ENCODE data around the gene MTNR1B. TPM values are rescaled to one million over a fixed set of nuclear protein-coding genes. Genes with fewer than 3 reads are reported as not detected.

Gene MTNR1B
- total RNA-seq, 6 donors from 2014 or later, result not detected

DNA sequence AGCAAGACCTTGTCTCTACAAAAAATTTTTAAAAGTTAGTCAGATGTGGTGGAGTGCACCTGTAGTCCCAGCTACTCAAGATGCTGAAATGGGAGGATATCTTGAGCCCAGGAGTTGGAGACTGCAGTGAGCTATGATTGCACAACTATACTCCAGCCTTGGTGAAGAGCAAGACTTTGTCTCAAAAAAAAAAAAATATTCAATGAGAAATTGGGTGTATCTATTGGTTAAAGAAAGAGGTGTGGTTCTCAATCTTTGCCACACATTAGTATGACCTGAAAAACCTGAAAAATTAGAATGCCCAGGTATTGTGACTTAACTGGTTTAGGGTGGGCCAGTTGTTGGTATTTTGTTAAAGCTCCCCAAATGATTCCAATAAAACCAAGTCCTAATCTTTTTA is 32.4 kb downstream of the MTNR1B start:
- no peak for TF ChIP-seq POLR2AphosphoS5 (IDR thresholded peaks at IDR 0.05)
- no peak for TF ChIP-seq POLR2A (IDR thresholded peaks at IDR 0.05)
- no peak for TF ChIP-seq EP300 (IDR thresholded peaks at IDR 0.05)
- TF ChIP-seq, protein P1, sequence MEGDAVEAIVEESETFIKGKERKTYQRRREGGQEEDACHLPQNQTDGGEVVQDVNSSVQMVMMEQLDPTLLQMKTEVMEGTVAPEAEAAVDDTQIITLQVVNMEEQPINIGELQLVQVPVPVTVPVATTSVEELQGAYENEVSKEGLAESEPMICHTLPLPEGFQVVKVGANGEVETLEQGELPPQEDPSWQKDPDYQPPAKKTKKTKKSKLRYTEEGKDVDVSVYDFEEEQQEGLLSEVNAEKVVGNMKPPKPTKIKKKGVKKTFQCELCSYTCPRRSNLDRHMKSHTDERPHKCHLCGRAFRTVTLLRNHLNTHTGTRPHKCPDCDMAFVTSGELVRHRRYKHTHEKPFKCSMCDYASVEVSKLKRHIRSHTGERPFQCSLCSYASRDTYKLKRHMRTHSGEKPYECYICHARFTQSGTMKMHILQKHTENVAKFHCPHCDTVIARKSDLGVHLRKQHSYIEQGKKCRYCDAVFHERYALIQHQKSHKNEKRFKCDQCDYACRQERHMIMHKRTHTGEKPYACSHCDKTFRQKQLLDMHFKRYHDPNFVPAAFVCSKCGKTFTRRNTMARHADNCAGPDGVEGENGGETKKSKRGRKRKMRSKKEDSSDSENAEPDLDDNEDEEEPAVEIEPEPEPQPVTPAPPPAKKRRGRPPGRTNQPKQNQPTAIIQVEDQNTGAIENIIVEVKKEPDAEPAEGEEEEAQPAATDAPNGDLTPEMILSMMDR (IDR thresholded peaks at IDR 0.05), result no peak
- H3K9me3 ChIP-seq, result no peaks in the 10 kb centered on the region

GRCh38 chr11:93002380-93002779 is 32.9 kb downstream of the MTNR1B start:
- ATAC-seq (ENCODE audit: low FRiP score in 2 of 2), result no peak
- TF ChIP-seq POLR2AphosphoS5 (IDR thresholded peaks at IDR 0.05), result no peak
- TF ChIP-seq POLR2A (IDR thresholded peaks at IDR 0.05), result no peak
- TF ChIP-seq EP300 (IDR thresholded peaks at IDR 0.05), result no peak
- TF ChIP-seq, protein P1 (IDR thresholded peaks at IDR 0.05), result no peak

More for the DNA sequence above, 32.4 kb downstream of the MTNR1B start:
- H3K27ac ChIP-seq, result no peak overlapping the region
- DNase-seq (no peak), ATAC-seq (ENCODE audit: low FRiP score in 2 of 2) (no peak)
- H3K36me3 ChIP-seq, result no peaks in the 10 kb centered on the region
- no peaks in the 10 kb centered on the region for H3K27me3 ChIP-seq
- no peak overlapping the region for H3K4me3 ChIP-seq
- no peaks in the 10 kb centered on the region for H3K4me1 ChIP-seq

DNA sequence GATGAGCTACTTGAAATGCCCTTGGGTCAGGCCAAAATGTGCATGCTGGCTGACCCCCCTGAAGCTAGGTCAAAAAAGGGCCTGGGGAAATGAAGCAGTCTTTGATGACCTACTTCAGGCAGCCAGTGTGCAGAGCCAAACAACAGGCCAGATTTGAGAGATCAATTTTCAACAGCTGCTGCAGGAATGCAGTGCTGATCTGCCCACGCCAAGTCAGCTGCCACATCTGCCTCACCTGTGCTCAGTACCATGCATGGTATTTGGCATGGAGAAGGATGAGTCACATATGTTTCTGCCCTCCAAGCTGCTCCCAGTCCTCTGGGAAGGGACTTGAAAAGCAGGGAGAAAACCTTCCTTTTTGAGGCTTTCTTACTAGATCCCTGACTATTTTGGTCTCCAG is 35.8 kb downstream of the MTNR1B start:
- no peak overlapping the region for H3K4me3 ChIP-seq
- DNase-seq, result no peak
- H3K36me3 ChIP-seq, result no peaks in the 10 kb centered on the region
- 44 to 75% methylated on average over 1 of the region's 1 CpG for WGBS, 2 donors
- no peaks in the 10 kb centered on the region for H3K4me1 ChIP-seq
- TF ChIP-seq EP300 (IDR thresholded peaks at IDR 0.05), result no peak
- ATAC-seq (ENCODE audit: low FRiP score in 2 of 2), result no peak
- H3K9me3 ChIP-seq, result no peaks in the 10 kb centered on the region
- H3K27ac ChIP-seq, result no peak overlapping the region
- no peaks in the 10 kb centered on the region for H3K27me3 ChIP-seq

More at GRCh38 chr11:93002380-93002779, 32.9 kb downstream of the MTNR1B start:
- H3K27me3 ChIP-seq, result no peaks in the 10 kb centered on the region
- H3K4me3 ChIP-seq, result no peak overlapping the region
- no peak for DNase-seq
- no peaks in the 10 kb centered on the region for H3K4me1 ChIP-seq
- no peaks in the 10 kb centered on the region for H3K36me3 ChIP-seq
- H3K27ac ChIP-seq, result no peak overlapping the region
- WGBS, 2 donors, result 69 to 86% methylated on average over 3 of the region's 3 CpGs
- H3K9me3 ChIP-seq, result no peaks in the 10 kb centered on the region

DNA sequence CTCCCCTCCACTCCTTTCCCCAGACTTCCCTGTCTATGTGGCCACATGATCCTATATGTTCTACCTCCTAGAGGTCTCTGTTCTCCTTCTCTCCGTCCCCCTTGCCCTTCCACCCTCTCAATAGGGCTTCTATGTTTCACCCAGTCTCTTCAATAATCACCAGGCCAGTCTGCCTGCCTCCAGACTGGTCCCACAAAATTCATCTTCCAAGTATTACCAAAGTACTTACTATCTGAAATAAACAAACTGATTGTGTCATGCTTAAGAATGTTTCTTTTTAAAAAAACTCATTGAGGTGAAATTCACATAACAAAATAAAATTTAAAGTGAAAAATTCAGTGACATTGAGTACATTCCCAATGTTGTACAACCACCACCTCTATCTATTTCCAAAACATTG is 44.2 kb downstream of the MTNR1B start:
- no peaks in the 10 kb centered on the region for H3K4me1 ChIP-seq
- TF ChIP-seq EP300 (IDR thresholded peaks at IDR 0.05), result no peak
- no peak for TF ChIP-seq POLR2A (IDR thresholded peaks at IDR 0.05)
- TF ChIP-seq, protein P1 (IDR thresholded peaks at IDR 0.05), result no peak
- no peak for TF ChIP-seq POLR2AphosphoS5 (IDR thresholded peaks at IDR 0.05)
- DNase-seq, result no peak
- no peak overlapping the region for H3K4me3 ChIP-seq
- no peaks in the 10 kb centered on the region for H3K36me3 ChIP-seq
- no peak overlapping the region for H3K27ac ChIP-seq
- no peak for ATAC-seq (ENCODE audit: low FRiP score in 2 of 2)
- H3K9me3 ChIP-seq, result no peaks in the 10 kb centered on the region
- no peaks in the 10 kb centered on the region for H3K27me3 ChIP-seq
- WGBS, 2 donors, result 61 to 65% methylated on average over 1 of the region's 1 CpG

DNA sequence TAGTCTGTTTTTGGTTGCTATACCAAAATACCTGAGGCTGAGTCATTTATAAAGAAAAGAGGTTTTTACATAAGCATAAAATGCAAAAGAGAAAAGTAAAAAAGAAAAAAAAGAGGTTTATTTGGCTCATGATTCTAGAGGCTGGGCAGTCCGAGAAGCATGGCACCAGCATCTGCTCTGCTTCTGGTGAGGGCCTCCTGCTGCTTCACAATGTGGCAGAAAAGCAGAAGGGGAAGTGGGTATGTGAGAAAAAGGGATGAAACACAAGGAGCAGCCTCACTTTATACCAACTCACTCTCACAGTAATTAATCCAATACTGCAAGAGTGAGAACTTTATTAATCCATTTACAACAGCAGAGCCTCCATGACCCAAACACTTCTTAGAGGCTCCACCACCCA is 47.1 kb downstream of the MTNR1B start:
- Histone ChIP-seq H3K36me3 (no peaks in the 10 kb centered on the region), H3K4me1 (no peaks in the 10 kb centered on the region), H3K9me3 (no peaks in the 10 kb centered on the region), H3K4me3 (no peak overlapping the region), H3K27me3 (no peaks in the 10 kb centered on the region), H3K27ac (no peak overlapping the region)
- no peak for DNase-seq
- TF ChIP-seq EP300 (IDR thresholded peaks at IDR 0.05) (no peak), POLR2AphosphoS5 (IDR thresholded peaks at IDR 0.05) (no peak), POLR2A (IDR thresholded peaks at IDR 0.05) (no peak)
- TF ChIP-seq, protein P1 (IDR thresholded peaks at IDR 0.05), result no peak
- 78 to 95% methylated on average over 1 of the region's 1 CpG for WGBS, 2 donors
- no peak for ATAC-seq (ENCODE audit: low FRiP score in 2 of 2)

All from upper lobe of left lung (tissue), 6 donors.